GM21447 (cell line): ENCODE data around the gene EZR.
"Not testable (repeated sequence)": the region's sequence is repeated elsewhere in the genome, so short reads cannot be mapped to it uniquely, and the experiment has no call there.

ENCODE experiments used
- ATAC-seq: cut with Tn5 transposase; IDR thresholded peaks from one replicate; pipeline ENCODE4 v1.9.1; 2021; ENCODE audit not compliant: unreplicated experiment

EZR gene

GRCh38 chr6:158843751-158844683, 24.8 kb upstream of the EZR start:
- no peak for ATAC-seq

- ATAC-seq = no peak
Measured at GRCh38 chr6:158841358-158841757, 22.2 kb upstream of the EZR start.

GRCh38 chr6:158840465-158840864, 21.3 kb upstream of the EZR start:
- no peak for ATAC-seq

GRCh38 chr6:158839796-158840195, 20.6 kb upstream of the EZR start:
- no peak for ATAC-seq

GRCh38 chr6:158838790-158839189, 19.6 kb upstream of the EZR start:
- not testable (repeated sequence) for ATAC-seq

- no peak for ATAC-seq
Measured at GRCh38 chr6:158837684-158838625, 18.8 kb upstream of the EZR start.

- no peak for ATAC-seq
Measured at GRCh38 chr6:158836625-158837311, 17.6 kb upstream of the EZR start.

- ATAC-seq = no peak
Measured at GRCh38 chr6:158835616-158836221, 16.6 kb upstream of the EZR start.

GRCh38 chr6:158834675-158835385, 15.7 kb upstream of the EZR start:
- ATAC-seq = no peak

- ATAC-seq = not testable (repeated sequence)
Measured at GRCh38 chr6:158832807-158833206, 13.6 kb upstream of the EZR start.

GRCh38 chr6:158832026-158832425, 12.9 kb upstream of the EZR start:
- no peak for ATAC-seq

- ATAC-seq = no peak
Measured at GRCh38 chr6:158831571-158831970, 12.4 kb upstream of the EZR start.

- no peak for ATAC-seq
Measured at GRCh38 chr6:158830736-158831135, 11.6 kb upstream of the EZR start.

GRCh38 chr6:158828807-158829206, 9.6 kb upstream of the EZR start:
- no peak for ATAC-seq

GRCh38 chr6:158826819-158827501, 7.8 kb upstream of the EZR start:
- ATAC-seq = peak; percentile 80

GRCh38 chr6:158825951-158826306, 6.8 kb upstream of the EZR start:
- ATAC-seq = no peak

GRCh38 chr6:158825038-158825950, 6.1 kb upstream of the EZR start:
- ATAC-seq = no peak

- not testable (repeated sequence) for ATAC-seq
Measured at GRCh38 chr6:158823616-158824015, 4.4 kb upstream of the EZR start.
